Adrenal gland (tissue), 5 donors: ENCODE results near the gene C6orf163.

Source experiments
- CTCF ChIP-seq, 6 experiments: fragments of 450-650 bp in 4 of 6; fragments of 200-600 bp in 2 of 6; sonication (generic) in 1 of 6; IDR thresholded peaks; 1 replicate in 5 of 6; 2 replicates in 1 of 6; pipeline versions ENCODE4 v1.5.1 to v1.8.0; 2016 to 2021; ENCODE audit warnings: antibody characterized with exemption in 6 of 6, mild to moderate bottlenecking in 2 of 6, moderate library complexity in 1 of 6
- POLR2A ChIP-seq, 2 donors: fragments of 450-650 bp; IDR thresholded peaks; one replicate each; pipeline ENCODE4 v1.6.1; 2017; ENCODE audit warnings: antibody characterized with exemption in 2 of 2, mild to moderate bottlenecking in 2 of 2, moderate library complexity in 1 of 2
- donor health status: DM: no; HTN: no; CAD: no.

GRCh38 chr6:87393026-87393622 is 48.5 kb downstream of the C6orf163 start:
- TF ChIP-seq CTCF (IDR thresholded peaks at IDR 0.05) = peak; percentile 60 to 85 (median 82)
- TF ChIP-seq POLR2A (IDR thresholded peaks at IDR 0.05) = no peak
